Activated CD8-positive, alpha-beta memory T cell treated with anti-CD3 and anti-CD28 coated beads, Interleukin-2, amount 50 U/mL, for 24 hours (primary cell): ENCODE results near the gene ANP32A.

ENCODE experiments used
- DNase-seq: peaks from one replicate; pipeline ENCODE4 v3.0.0-alpha.2; 2020; ENCODE audit errors: extremely low read depth

Gene ANP32A

GRCh38 chr15:68743256-68743655 lies 77.4 kb downstream of the ANP32A start:
- DNase-seq = no peak

- DNase-seq = no peak
These were observed 81.2 kb downstream of the ANP32A start for GRCh38 chr15:68739390-68740080.

- DNase-seq = no peak
These were observed 85.1 kb downstream of the ANP32A start for GRCh38 chr15:68735610-68736009.

- DNase-seq = no peak
These were observed 85.8 kb downstream of the ANP32A start for GRCh38 chr15:68734881-68735280.

- no peak for DNase-seq
These were observed 86.3 kb downstream of the ANP32A start for GRCh38 chr15:68734352-68734751.

- DNase-seq = no peak
These were observed 87.0 kb downstream of the ANP32A start for GRCh38 chr15:68733666-68734065.

DNA sequence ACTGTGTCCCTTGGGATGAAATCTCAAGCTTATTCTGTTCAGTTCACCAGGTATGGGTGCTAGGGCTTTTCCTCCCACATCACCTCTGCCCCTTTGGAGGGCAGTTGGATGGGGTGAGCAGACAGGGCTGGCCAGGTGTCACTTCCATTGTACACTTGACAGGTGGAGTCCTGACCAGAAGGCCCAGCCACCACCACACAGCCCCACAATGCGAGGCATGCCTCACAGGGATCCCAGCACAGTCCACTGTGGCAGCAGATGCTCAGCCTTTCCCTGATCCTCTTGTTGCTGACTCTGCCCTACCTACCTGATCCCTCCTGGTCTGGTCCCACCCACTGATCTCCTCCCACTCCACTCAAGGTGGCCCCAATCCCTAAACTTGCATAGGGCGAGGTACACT lies 88.2 kb downstream of the ANP32A start:
- no peak for DNase-seq

- DNase-seq = no peak
These were observed 89.5 kb downstream of the ANP32A start for GRCh38 chr15:68730976-68731897.

DNA sequence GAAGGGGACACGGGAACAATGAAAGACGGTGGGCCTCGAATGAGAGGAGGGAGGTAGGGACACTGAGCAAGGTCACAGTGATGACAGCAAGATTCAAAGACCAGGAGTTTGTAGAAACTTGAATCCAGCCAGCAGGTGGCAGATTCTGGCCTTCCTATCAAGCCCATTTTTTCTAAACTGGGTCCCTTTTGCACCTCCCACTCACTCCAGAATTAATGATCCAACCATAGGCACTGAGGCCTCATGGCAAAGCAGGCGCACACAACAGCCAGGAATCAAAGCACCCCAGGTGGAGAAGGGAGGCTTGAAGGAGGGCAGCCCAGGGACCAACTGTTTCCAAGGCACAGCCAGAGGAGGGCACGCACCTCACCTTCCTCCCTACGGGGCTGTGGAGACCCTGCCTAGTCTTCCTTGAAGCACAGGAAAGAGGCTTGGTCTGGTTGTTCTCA lies 90.2 kb downstream of the ANP32A start:
- no peak for DNase-seq

GRCh38 chr15:68729789-68730411 lies 90.8 kb downstream of the ANP32A start:
- no peak for DNase-seq
